Measurements from ENCODE around the gene BANP. TPM values are rescaled to one million over a fixed set of nuclear protein-coding genes. Genes with fewer than 3 reads are reported as not detected.

BANP gene
- polyA plus RNA-seq, 1 of the 3 experiments (the other 2 are of a cell fraction): 16.8 TPM

GRCh38 chr16:87953308-87954215 is 2.3 kb downstream of the BANP start:
- WGBS (ENCODE audit: low lambda C conversion rate): 90% methylated on average over 15 of the region's 15 CpGs
- Histone ChIP-seq H3K79me2 (ENCODE audit: insufficient read depth) (peaks cover 64% of the 10 kb centered on the region), H3K9ac (peak overlapping the region; percentile 94), H3K9me3 (no peaks in the 10 kb centered on the region), H3K4me3 (ENCODE audit: low read depth in 2 of 2, low read length in 1 of 2) (no peak overlapping the region), H3K36me3 (replicated peaks in 1 of 2; ENCODE audit: control insufficient read depth in 1 of 2, insufficient read depth in 2 of 2, low read length in 1 of 2) (peaks cover 10 to 13% of the 10 kb centered on the region in 2 experiments), H3K27me3 (ENCODE audit: insufficient read depth) (no peaks in the 10 kb centered on the region), H3F3A (replicated peaks; ENCODE audit: insufficient read depth) (peaks cover 22% of the 10 kb centered on the region), H4K20me1 (ENCODE audit: insufficient read depth) (no peaks in the 10 kb centered on the region), H3K27ac (ENCODE audit: low read depth in 2 of 2, low read length in 1 of 2) (peak overlapping the region in 1 of 2 experiments; percentile 31; a peak in 3 of 4 replicates), H3K4me1 (ENCODE audit: control insufficient read depth in 1 of 2, insufficient read depth in 2 of 2, low read depth in 1 of 2, low read length in 1 of 2) (peaks cover 26 to 27% of the 10 kb centered on the region in 2 experiments; a peak in 2 of 4 replicates), H3K9me2 (no peaks in the 10 kb centered on the region), H2AFZ (ENCODE audit: low read depth) (no peak overlapping the region), H3K4me2 (peak overlapping the region; percentile 75; the same call in 1 of the 2 replicates)
- POLR2A ChIA-PET: no interaction called here
- CTCF ChIA-PET: interaction anchor here (1.2 to 2.0 kb wide), 4 partner anchors 7 to 174 kb away, joined by 3 to 5 read pairs (median 4); no protein-coding TSS in a partner anchor
- no peak for TF ChIP-seq RCOR1 (IDR thresholded peaks at IDR 0.05; ENCODE audit: low read length)
- TF ChIP-seq MXI1 (IDR thresholded peaks at IDR 0.05; ENCODE audit: low read depth, low read length): no peak
- no peak for TF ChIP-seq EP300 (IDR thresholded peaks at IDR 0.05; ENCODE audit: borderline replicate concordance in 1 of 2, low read depth in 1 of 2, low read length in 1 of 2)
- no peak for TF ChIP-seq YY1 (IDR thresholded peaks at IDR 0.05; ENCODE audit: low read depth)
- TF ChIP-seq GABPA (IDR thresholded peaks at IDR 0.05; ENCODE audit: low read depth): no peak
- no peak for TF ChIP-seq MEF2A (IDR thresholded peaks at IDR 0.05; ENCODE audit: borderline replicate concordance, low read depth)
- TF ChIP-seq TEAD4 (IDR thresholded peaks at IDR 0.05; ENCODE audit: borderline replicate concordance, insufficient read depth): no peak
- TF ChIP-seq, protein P1, sequence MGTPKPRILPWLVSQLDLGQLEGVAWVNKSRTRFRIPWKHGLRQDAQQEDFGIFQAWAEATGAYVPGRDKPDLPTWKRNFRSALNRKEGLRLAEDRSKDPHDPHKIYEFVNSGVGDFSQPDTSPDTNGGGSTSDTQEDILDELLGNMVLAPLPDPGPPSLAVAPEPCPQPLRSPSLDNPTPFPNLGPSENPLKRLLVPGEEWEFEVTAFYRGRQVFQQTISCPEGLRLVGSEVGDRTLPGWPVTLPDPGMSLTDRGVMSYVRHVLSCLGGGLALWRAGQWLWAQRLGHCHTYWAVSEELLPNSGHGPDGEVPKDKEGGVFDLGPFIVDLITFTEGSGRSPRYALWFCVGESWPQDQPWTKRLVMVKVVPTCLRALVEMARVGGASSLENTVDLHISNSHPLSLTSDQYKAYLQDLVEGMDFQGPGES (IDR thresholded peaks at IDR 0.05; ENCODE audit: low read depth, low read length): no peak
- TF ChIP-seq JUND (IDR thresholded peaks at IDR 0.05): no peak
- TF ChIP-seq SMC3 (IDR thresholded peaks at IDR 0.05; ENCODE audit: low read depth, low read length): no peak
- DNase-seq: no peak

DNA sequence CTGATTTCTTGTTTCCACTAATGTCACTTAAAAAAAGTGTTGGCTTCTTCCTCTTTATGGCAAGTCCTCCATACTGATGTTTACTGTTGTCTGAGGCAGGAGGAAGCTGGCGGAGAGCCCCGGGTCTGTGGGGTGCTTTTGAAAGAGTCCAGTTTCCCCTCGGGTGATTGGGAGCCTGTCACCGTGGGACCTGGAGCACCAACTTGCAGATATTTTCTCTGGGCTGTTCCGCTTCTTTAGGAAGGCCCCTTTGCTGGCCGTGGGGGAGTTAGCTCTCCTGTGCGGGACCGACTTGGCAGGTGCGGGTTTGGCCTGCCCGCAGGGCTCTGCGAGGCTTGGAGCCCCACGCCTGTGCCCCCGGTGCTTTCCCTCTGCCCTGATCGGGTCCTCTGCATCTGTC is 3.1 kb downstream of the BANP start:
- peak overlapping the region in 1 of 2 experiments; percentile 31; a peak in 3 of 4 replicates for H3K27ac ChIP-seq (ENCODE audit: low read depth in 2 of 2, low read length in 1 of 2)
- DNase-seq: no peak
- 86% methylated on average over 12 of the region's 14 CpGs for WGBS (ENCODE audit: low lambda C conversion rate)
- H4K20me1 ChIP-seq (ENCODE audit: insufficient read depth): no peaks in the 10 kb centered on the region
- peaks cover 72% of the 10 kb centered on the region for H3K79me2 ChIP-seq (ENCODE audit: insufficient read depth)
- H3F3A ChIP-seq (replicated peaks; ENCODE audit: insufficient read depth): peaks cover 22% of the 10 kb centered on the region
- peaks cover 27 to 31% of the 10 kb centered on the region in 2 experiments; a peak in 2 of 4 replicates for H3K4me1 ChIP-seq (ENCODE audit: control insufficient read depth in 1 of 2, insufficient read depth in 2 of 2, low read depth in 1 of 2, low read length in 1 of 2)
- no peak overlapping the region for H2AFZ ChIP-seq (ENCODE audit: low read depth)
- no peak overlapping the region for H3K4me2 ChIP-seq
- ChIA-PET CTCF (interaction anchor here (1.2 kb wide), 1 partner anchor 83 kb away, joined by 3 read pairs; no protein-coding TSS in a partner anchor), POLR2A (no interaction called here)
- TF ChIP-seq, protein P2, sequence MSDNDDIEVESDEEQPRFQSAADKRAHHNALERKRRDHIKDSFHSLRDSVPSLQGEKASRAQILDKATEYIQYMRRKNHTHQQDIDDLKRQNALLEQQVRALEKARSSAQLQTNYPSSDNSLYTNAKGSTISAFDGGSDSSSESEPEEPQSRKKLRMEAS (IDR thresholded peaks at IDR 0.05; ENCODE audit: low read depth): no peak
- TF ChIP-seq MEF2A (IDR thresholded peaks at IDR 0.05; ENCODE audit: borderline replicate concordance, low read depth): no peak
- peak overlapping the region; percentile 94; the same call in 1 of the 2 replicates for H3K9ac ChIP-seq
- no peaks in the 10 kb centered on the region for H3K9me3 ChIP-seq
- H3K9me2 ChIP-seq: no peaks in the 10 kb centered on the region
- H3K27me3 ChIP-seq (ENCODE audit: insufficient read depth): no peaks in the 10 kb centered on the region
- H3K36me3 ChIP-seq (replicated peaks in 1 of 2; ENCODE audit: control insufficient read depth in 1 of 2, insufficient read depth in 2 of 2, low read length in 1 of 2): peaks cover 10 to 13% of the 10 kb centered on the region in 2 experiments
- H3K4me3 ChIP-seq (ENCODE audit: low read depth in 2 of 2, low read length in 1 of 2): no peak overlapping the region
